HG03571 (cell line): ENCODE results near the gene LGALS9.
"Not testable (repeated sequence)": the region's sequence is repeated elsewhere in the genome, so short reads cannot be mapped to it uniquely, and the experiment has no call there.

ENCODE experiments used
- ATAC-seq: cut with Tn5 transposase; IDR thresholded peaks from one replicate; pipeline ENCODE4 v1.9.1; 2021; ENCODE audit not compliant: unreplicated experiment

The LGALS9 gene

DNA sequence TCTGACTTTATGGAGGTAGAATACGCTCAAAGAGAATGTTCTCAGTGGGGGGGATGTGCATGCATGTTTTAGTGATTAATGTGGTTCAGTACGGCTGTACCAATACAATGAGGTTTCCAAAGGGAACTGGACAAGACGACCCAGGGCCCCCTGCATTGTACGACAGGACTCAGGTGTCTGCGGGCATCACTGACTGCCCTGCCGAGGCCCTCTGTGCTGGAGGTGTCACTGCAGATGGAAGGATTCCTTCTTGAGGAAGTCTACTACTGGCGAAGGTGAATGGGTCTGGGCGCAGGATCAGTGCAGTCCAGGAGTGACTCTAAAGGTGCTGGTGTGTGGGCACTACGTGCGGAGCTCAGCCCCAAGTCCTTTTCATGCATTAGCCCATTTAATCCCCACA, 3.5 kb upstream of the LGALS9 start:
- ATAC-seq, result no peak

DNA sequence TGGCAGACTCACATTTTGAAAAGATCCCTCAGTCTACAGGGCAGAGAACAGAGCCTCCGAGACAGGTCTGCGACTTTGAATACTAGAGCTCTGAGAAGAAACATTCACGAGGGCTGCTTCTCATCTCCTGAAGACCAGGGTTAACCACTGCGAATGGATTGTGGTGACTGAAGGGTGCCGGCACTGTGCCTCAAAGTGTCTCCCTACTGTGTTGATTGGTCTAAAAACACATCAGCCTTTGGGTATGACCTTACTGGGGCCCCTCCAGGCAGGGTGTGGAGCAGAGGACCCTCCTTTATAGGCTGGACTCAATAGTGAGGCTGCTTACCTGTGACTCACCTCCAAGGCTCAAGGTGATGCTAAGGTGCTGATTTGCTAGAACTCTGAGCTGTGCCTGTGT, 2.6 kb upstream of the LGALS9 start:
- ATAC-seq, result no peak

- ATAC-seq, result not testable (repeated sequence)
These were observed 1.7 kb upstream of the LGALS9 start for GRCh38 chr17:27629260-27629659.

- ATAC-seq, result peak; percentile 18
These were observed 398 bp downstream of the LGALS9 start for GRCh38 chr17:27631411-27631760.

DNA sequence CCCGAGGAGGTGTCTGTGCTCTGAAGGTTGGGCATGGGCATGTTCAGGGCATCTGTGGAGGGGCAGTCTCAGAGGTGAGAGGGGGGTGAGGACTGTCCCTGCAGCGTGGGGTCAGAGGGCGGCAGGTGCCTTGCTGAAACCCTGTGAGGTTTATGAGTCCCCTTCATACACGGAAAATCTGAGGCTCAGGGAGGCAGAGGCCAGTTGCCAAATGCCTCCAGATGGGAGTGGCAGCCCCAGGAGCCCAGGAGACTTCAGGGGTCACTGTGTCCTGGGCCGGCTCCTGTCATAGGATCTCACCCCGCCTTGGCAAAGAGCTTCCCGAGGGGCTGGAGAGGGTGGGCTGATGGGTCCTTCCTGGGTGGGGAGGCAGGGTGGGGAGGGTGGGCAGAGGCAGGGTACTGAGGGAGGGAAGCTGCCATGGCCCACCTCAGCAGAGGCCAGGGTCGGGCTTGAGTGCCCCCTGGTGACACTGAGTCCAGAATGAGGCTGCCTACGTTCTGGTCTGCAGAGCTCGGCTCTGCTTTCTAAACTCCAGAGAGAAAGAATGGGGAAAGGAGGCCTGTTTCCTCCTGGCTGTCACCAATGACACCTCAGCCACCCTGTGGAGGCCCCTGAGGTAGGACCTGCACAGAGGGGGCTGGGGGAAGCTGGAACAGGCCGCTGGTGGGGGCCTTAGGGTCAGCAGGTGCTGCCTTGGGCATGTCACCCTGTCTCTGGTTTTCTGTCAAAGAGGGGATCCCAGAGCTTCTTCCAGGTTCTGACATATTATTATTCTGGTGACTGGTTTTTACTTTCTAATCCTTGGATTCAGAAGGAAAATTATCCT, 1.1 kb downstream of the LGALS9 start:
- ATAC-seq, result no peak

DNA sequence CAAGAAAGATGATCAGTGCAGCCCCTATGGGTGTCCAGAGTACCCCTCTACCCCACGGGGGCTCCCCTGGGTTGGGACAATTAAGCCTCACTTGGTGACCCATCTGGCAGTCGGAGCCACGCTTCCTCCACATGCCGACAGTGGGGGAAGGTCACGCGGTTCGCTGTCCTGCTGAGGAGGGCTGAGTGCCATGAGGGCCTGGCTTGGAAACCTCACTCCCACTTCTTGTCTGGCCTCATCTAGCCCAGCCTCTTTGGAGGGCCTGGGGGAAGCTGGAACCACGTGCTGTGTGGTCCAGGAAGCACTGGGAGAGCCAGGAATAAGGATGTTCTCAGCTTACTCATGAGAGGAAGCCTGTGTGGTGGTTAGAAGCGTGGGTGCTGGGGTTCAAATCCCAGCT, 1.8 kb downstream of the LGALS9 start:
- ATAC-seq, result not testable (repeated sequence)

DNA sequence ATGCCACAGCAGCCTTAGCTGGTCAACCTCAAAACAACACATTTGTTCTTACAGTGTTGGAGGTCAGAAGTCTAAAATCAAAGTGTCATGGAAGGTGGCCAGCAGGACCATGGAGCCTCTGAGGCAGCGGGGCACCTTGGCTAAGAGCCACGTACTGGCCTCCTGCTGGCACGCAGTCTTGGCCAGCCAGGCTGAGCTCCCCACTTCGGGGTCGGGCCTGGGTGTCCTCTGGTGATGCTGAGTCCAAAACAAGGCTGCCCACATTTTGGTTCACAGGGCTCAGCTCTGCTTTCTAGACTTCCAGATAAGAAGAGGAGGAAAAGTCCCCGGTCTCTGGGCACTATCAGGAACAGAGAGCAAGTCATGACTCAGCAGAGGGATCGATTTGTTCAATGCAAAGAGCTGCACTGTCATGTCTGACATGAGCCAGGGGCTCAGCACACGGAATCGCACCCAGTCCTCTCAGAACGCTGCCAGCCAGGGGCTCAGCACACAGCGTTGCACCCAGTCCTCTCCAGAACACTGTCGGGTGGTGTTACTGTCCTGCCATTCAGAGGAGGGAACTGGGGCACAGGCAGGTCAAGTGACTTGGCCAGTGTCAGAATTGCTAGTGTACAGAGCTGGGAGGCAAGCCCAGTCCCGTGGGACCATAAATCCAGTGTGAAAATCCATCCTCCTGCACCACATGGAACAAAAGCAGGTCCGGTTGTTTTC, 2.5 kb downstream of the LGALS9 start:
- ATAC-seq, result no peak

DNA sequence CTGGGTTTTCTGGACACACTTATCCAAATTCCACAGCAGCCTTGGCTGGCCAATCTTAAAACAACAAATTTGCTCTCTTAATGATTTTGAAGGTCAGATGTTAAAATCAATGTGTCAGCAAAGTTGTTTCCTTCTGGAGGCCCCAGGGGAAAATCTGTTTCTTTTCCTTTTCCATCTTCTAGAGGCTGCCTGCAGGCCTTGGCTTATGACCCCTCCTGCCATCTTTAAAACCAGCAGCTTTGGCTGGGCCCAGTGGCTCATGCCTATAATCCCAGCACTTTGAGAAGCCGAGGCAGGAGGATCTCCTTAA, 3.0 kb downstream of the LGALS9 start:
- ATAC-seq, result no peak

DNA sequence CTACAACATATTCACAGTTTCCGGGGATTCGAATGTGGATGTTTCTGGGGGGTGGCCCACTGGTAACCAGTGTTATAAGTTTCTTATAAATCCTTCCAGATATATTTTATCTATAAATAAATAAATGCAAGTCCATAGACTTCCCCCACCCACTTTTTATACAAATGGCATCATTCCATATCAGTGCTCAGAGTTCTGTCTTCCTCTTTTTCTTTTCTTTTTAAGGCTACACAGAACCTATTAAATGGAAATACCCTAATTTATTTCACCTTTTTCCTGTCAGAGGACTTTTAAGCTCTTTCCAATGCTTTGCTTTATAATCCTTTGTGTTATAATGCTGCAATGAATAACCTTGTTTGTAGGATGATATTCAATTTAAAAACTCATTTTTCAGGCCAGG, 3.8 kb downstream of the LGALS9 start:
- ATAC-seq, result no peak

- no peak for ATAC-seq
These were observed 4.4 kb downstream of the LGALS9 start for GRCh38 chr17:27635275-27635823.

- ATAC-seq, result not testable (repeated sequence)
These were observed 5.1 kb downstream of the LGALS9 start for GRCh38 chr17:27636005-27636520.

DNA sequence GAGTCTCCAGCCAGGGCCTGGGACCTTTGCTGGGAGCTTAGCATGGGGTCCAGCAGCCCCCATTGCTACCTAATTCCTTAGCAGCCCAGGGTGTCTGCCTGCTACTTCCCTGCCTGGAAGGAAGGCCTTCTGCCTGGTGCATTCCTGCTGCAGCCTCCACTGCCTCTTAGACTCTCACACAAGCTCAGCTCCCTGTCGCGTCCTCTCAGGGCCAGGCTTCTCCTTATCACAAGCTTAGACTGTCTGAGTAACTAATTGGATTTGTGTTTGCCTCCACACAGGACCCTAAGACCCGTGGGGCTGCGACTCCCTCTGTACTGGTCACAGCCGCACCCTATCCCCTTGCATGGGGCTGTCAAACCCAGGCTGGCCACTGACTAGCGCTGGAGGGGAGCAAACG, 6.8 kb downstream of the LGALS9 start:
- not testable (repeated sequence) for ATAC-seq

GRCh38 chr17:27638415-27638914, 7.5 kb downstream of the LGALS9 start:
- not testable (repeated sequence) for ATAC-seq

- ATAC-seq, result no peak
These were observed 9.8 kb downstream of the LGALS9 start for GRCh38 chr17:27640790-27641189.

DNA sequence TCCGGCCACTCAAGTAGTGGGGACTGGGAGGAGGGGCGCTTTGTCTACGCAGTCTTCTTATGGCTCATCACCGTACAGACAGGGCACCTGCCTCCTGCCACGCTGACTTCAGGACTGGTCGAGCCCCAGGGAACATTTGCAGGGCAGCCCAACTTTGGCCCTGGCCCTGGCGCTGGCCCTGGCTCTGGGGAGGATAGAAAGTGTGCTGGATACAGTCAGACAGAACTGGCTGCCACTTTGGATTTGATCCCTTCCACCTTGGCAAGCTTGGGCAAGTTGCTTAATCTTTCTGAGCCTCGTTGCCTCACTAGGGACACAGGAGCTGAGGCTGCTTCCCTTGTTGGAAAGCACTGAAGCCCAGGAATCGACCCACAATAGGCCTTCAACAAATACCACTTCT, 13.6 kb downstream of the LGALS9 start:
- no peak for ATAC-seq

DNA sequence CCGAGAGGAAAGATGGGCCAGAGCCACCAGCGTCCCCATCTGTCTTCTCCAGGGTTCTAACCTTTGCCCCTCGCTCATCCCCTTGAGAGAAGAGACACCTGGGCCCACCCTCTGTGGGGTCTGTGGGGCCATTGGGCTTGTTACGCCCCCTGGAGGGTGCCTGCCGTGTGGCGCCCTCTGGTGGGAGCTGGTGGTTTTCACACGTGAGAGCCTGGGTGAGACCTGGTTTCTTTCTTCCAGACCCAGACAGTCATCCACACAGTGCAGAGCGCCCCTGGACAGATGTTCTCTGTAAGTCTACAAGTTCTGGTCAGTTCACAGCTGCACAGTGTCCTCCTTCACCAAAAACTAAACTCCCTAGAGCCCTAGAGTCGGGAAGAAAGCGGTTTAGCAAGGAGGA, 14.6 kb downstream of the LGALS9 start:
- ATAC-seq, result not testable (repeated sequence)

GRCh38 chr17:27646232-27646631, 15.2 kb downstream of the LGALS9 start:
- ATAC-seq, result no peak

DNA sequence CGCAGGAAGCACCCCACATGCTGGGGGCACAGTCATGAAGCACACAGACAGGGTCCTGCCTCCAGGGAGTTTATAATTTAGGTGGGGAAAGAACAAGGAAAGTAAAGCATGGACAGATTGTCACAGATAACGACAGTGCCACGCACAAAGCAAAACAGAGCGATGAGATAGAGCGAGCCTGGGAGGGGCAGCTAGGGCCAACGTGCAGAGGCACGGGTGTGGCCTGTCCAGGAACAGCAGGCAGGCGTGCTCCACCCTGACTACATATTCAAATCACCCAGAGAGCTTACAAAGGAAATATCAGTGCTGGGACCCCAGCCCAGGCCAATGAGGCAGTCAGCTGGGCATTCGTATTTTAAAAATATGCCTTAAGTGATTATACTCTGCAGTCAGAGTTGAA, 16.8 kb downstream of the LGALS9 start:
- no peak for ATAC-seq

GRCh38 chr17:27649111-27649571, 18.2 kb downstream of the LGALS9 start:
- not testable (repeated sequence) for ATAC-seq

- ATAC-seq, result no peak
These were observed 18.9 kb downstream of the LGALS9 start for GRCh38 chr17:27649929-27650328.

GRCh38 chr17:27650836-27651235, 19.8 kb downstream of the LGALS9 start:
- no peak for ATAC-seq
